ENCODE measurements around the gene FTCD. TPM values are rescaled to one million over a fixed set of nuclear protein-coding genes. Genes with fewer than 3 reads are reported as not detected.

The FTCD gene
- total RNA-seq, 1 experiment from 2014 or later: 6.7 TPM

DNA sequence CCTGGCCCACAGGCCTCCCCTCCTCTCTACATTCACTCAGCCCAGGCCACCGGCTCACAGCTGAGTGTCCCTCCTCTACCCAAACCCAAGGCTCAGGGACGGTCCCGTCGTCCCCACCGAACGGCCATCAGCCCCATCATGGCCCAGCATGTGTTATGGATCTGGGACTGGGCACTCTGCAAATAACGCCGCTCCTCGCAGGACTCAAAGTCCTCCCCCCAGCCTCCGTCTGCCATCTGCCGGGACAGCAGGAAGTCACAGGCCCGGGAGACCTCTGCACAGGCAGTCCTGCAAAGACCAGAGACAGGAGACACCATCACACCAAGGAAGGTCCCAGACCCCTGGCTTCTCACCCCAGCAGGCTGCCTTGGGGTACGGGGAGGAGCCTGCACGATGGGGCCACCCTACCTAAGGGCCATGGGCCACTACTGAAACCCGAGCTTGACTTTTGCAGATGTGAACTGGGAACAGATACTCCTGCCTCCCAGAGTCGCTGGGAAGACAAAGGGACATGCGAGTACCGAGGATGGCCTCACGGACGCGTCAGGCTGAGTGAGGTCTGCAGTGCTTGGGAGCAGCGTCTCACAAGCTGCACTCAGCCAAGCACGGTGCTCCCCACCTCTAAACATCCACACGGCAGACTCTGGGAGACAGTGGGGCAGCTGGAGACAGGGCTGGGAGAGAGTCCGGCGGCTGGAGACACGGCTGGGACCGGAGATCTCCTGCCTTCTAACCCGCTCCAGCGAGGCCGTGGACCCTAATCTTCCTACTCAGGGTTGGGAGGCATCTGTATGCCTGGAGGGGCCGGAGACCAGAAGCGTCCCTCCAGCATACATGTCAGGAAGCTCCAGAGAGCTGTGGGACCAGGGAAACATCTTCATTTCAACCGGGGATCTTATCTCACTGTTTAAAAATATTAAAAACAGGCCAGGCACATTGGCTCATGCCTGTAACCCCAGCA, 39.3 kb upstream of the FTCD start:
- Histone ChIP-seq H3K14ac (ENCODE audit: insufficient read depth, low read length) (no peak overlapping the region), H3K23me2 (ENCODE audit: insufficient read length, low read depth, low read length, poor library complexity, severe bottlenecking) (no peaks in the 10 kb centered on the region), H3T11ph (ENCODE audit: low read length) (no peak overlapping the region), H3K18ac (ENCODE audit: insufficient read length, low read depth, low read length) (no peak overlapping the region), H4K91ac (ENCODE audit: insufficient read length, low read depth, low read length) (no peak overlapping the region), H2AK5ac (ENCODE audit: insufficient read length, low read length) (no peak overlapping the region), H3K9ac (ENCODE audit: extremely low read depth, insufficient read length, low read length) (no peak overlapping the region), H4K20me1 (ENCODE audit: control insufficient read depth, insufficient read depth, insufficient read length) (no peaks in the 10 kb centered on the region), H3K9me3 (ENCODE audit: control insufficient read depth, low read depth, low read length) (no peaks in the 10 kb centered on the region), H4K5ac (ENCODE audit: insufficient read length, low read depth, low read length) (no peak overlapping the region), H3K27me3 (ENCODE audit: insufficient read depth, low read length) (no peaks in the 10 kb centered on the region), H3K4ac (ENCODE audit: low read depth, low read length) (no peak overlapping the region), H3K79me1 (ENCODE audit: insufficient read depth, low read depth, low read length, poor library complexity, severe bottlenecking) (no peaks in the 10 kb centered on the region), H2BK120ac (ENCODE audit: low read depth, low read length, poor library complexity, severe bottlenecking) (no peak overlapping the region), H2BK15ac (ENCODE audit: low read depth, low read length) (no peak overlapping the region), H3K4me2 (ENCODE audit: insufficient read depth, insufficient read length, low read length) (no peak overlapping the region), H2AFZ (ENCODE audit: low read length) (no peak overlapping the region), H3K79me2 (ENCODE audit: insufficient read depth, low read length) (no peaks in the 10 kb centered on the region), H4K8ac (replicated peaks; ENCODE audit: insufficient read length, low read depth, low read length) (no peak overlapping the region), H3K4me1 (ENCODE audit: insufficient read depth, low read length) (no peaks in the 10 kb centered on the region), H2BK20ac (ENCODE audit: low read depth, low read length, poor library complexity, severe bottlenecking) (no peak overlapping the region), H3K56ac (ENCODE audit: insufficient read length, low read depth, low read length) (no peak overlapping the region), H3K23ac (ENCODE audit: insufficient read length, low read depth, low read length) (no peak overlapping the region), H2BK12ac (ENCODE audit: insufficient read length, low read depth, low read length) (no peak overlapping the region), H3K27ac (ENCODE audit: insufficient read length, low read depth, low read length) (no peak overlapping the region), H2BK5ac (ENCODE audit: insufficient read length, low read length) (no peak overlapping the region)
- H3K27ac Mint-ChIP-seq: peak overlapping the region; percentile 57 to 81 (median 59); a peak in 3 of 7 replicates
- TF ChIP-seq, protein P1, sequence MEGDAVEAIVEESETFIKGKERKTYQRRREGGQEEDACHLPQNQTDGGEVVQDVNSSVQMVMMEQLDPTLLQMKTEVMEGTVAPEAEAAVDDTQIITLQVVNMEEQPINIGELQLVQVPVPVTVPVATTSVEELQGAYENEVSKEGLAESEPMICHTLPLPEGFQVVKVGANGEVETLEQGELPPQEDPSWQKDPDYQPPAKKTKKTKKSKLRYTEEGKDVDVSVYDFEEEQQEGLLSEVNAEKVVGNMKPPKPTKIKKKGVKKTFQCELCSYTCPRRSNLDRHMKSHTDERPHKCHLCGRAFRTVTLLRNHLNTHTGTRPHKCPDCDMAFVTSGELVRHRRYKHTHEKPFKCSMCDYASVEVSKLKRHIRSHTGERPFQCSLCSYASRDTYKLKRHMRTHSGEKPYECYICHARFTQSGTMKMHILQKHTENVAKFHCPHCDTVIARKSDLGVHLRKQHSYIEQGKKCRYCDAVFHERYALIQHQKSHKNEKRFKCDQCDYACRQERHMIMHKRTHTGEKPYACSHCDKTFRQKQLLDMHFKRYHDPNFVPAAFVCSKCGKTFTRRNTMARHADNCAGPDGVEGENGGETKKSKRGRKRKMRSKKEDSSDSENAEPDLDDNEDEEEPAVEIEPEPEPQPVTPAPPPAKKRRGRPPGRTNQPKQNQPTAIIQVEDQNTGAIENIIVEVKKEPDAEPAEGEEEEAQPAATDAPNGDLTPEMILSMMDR (conservative IDR thresholded peaks at IDR 0.05): no peak
- no peaks in the 10 kb centered on the region for H3K9me3 Mint-ChIP-seq
- peaks cover 47 to 71% (median 66%) of the 10 kb centered on the region in 3 experiments; a peak in 6 of 7 replicates for H3K36me3 Mint-ChIP-seq (ENCODE audit: insufficient read depth in 1 of 3, low read depth in 3 of 3)
- H3K27me3 Mint-ChIP-seq (ENCODE audit: low read depth): no peaks in the 10 kb centered on the region
- no peaks in the 10 kb centered on the region for H3K4me1 Mint-ChIP-seq
- no peak overlapping the region; a peak in 1 of 5 replicates for H3K4me3 Mint-ChIP-seq
- DNase-seq: peak; percentile 26
- WGBS (ENCODE audit: extremely low coverage, insufficient read length, low lambda C conversion rate): no CpG with 5 or more reads among the region's 34 CpGs
